Mesothelial cell of epicardium (in vitro differentiated cells): Measurements from ENCODE around the gene HOXB7. TPM values are rescaled to one million over a fixed set of nuclear protein-coding genes. Genes with fewer than 3 reads are reported as not detected.

Source experiments
- DNase-seq, 2 experiments: peaks; one replicate each; pipeline ENCODE4 v3.0.0; 2021; ENCODE audit warnings: low spot score in 2 of 2; ENCODE audit not compliant: unreplicated experiment in 2 of 2
- H3K27ac Mint-ChIP-seq: 2 replicates; pipeline ENCODE4 v1.8.0; 2021; ENCODE audit warnings: mixed read lengths
- H3K27me3 Mint-ChIP-seq: 2 replicates; pipeline ENCODE4 v1.8.0; 2021; ENCODE audit warnings: low read depth, mixed read lengths
- H3K36me3 Mint-ChIP-seq: 2 replicates; pipeline ENCODE4 v1.8.0; 2021; ENCODE audit warnings: mixed read lengths
- H3K4me1 Mint-ChIP-seq: 2 replicates; pipeline ENCODE4 v1.8.0; 2021; ENCODE audit warnings: mixed read lengths
- H3K4me3 Mint-ChIP-seq: 2 replicates; pipeline ENCODE4 v1.8.0; 2021; ENCODE audit warnings: mild to moderate bottlenecking, moderate library complexity, mixed read lengths
- H3K9me3 Mint-ChIP-seq: 2 replicates; pipeline ENCODE4 v1.8.0; 2021; ENCODE audit warnings: mixed read lengths
- total RNA-seq: library from RNA; stranded (reverse); gene quantifications from 3 replicates; pipeline ENCODE4 v1.2.1, GENCODE V29; 2021
- TF ChIP-seq, protein P1 (sequence below): fragments of 200-600 bp; sonication (generic); IDR thresholded peaks from one replicate; pipeline ENCODE4 v1.5.0; 2021; ENCODE audit warnings: antibody characterized with exemption; ENCODE audit not compliant: unreplicated experiment

The HOXB7 gene
- total RNA-seq, 1 donor from 2014 or later = 20.3 TPM

- H3K27ac Mint-ChIP-seq = peak overlapping the region; percentile 100
- H3K9me3 Mint-ChIP-seq = no peaks in the 10 kb centered on the region
- peaks cover 13% of the 10 kb centered on the region for H3K36me3 Mint-ChIP-seq
- TF ChIP-seq, protein P1, sequence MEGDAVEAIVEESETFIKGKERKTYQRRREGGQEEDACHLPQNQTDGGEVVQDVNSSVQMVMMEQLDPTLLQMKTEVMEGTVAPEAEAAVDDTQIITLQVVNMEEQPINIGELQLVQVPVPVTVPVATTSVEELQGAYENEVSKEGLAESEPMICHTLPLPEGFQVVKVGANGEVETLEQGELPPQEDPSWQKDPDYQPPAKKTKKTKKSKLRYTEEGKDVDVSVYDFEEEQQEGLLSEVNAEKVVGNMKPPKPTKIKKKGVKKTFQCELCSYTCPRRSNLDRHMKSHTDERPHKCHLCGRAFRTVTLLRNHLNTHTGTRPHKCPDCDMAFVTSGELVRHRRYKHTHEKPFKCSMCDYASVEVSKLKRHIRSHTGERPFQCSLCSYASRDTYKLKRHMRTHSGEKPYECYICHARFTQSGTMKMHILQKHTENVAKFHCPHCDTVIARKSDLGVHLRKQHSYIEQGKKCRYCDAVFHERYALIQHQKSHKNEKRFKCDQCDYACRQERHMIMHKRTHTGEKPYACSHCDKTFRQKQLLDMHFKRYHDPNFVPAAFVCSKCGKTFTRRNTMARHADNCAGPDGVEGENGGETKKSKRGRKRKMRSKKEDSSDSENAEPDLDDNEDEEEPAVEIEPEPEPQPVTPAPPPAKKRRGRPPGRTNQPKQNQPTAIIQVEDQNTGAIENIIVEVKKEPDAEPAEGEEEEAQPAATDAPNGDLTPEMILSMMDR = no peak
- DNase-seq = no peak
- no peaks in the 10 kb centered on the region for H3K27me3 Mint-ChIP-seq
- H3K4me1 Mint-ChIP-seq = peaks cover 72% of the 10 kb centered on the region
- H3K4me3 Mint-ChIP-seq = peak overlapping the region; percentile 90
Measured at GRCh38 chr17:48596735-48597527, 13.9 kb downstream of the HOXB7 start.

- DNase-seq = no peak
- H3K36me3 Mint-ChIP-seq = peaks cover 19% of the 10 kb centered on the region
- TF ChIP-seq, protein P1 = no peak
- H3K9me3 Mint-ChIP-seq = no peaks in the 10 kb centered on the region
- H3K27ac Mint-ChIP-seq = peak overlapping the region; percentile 100
- H3K4me3 Mint-ChIP-seq = peak overlapping the region; percentile 90
- peaks cover 70% of the 10 kb centered on the region for H3K4me1 Mint-ChIP-seq
- no peaks in the 10 kb centered on the region for H3K27me3 Mint-ChIP-seq
Measured at GRCh38 chr17:48596000-48596734, 14.7 kb downstream of the HOXB7 start.

GRCh38 chr17:48595278-48595999 is 15.4 kb downstream of the HOXB7 start:
- H3K36me3 Mint-ChIP-seq = peaks cover 22% of the 10 kb centered on the region
- peak overlapping the region; percentile 90 for H3K4me3 Mint-ChIP-seq
- peak overlapping the region; percentile 100 for H3K27ac Mint-ChIP-seq
- H3K9me3 Mint-ChIP-seq = no peaks in the 10 kb centered on the region
- H3K27me3 Mint-ChIP-seq = no peaks in the 10 kb centered on the region
- TF ChIP-seq, protein P1 = no peak
- no peak for DNase-seq
- H3K4me1 Mint-ChIP-seq = peaks cover 68% of the 10 kb centered on the region

GRCh38 chr17:48594538-48595277 is 16.1 kb downstream of the HOXB7 start:
- H3K9me3 Mint-ChIP-seq = no peaks in the 10 kb centered on the region
- no peaks in the 10 kb centered on the region for H3K27me3 Mint-ChIP-seq
- H3K36me3 Mint-ChIP-seq = peaks cover 22% of the 10 kb centered on the region
- DNase-seq = no peak
- peak overlapping the region; percentile 100 for H3K27ac Mint-ChIP-seq
- H3K4me1 Mint-ChIP-seq = peaks cover 64% of the 10 kb centered on the region
- peak overlapping the region; percentile 90 for H3K4me3 Mint-ChIP-seq
- TF ChIP-seq, protein P1 = no peak
